HG03139 (cell line): Measurements from ENCODE around the gene ARHGAP8.

Experiments
- ATAC-seq: cut with Tn5 transposase; IDR thresholded peaks from one replicate; pipeline ENCODE4 v1.9.1; 2021; ENCODE audit not compliant: unreplicated experiment

The ARHGAP8 gene

GRCh38 chr22:44724859-44725258, 27.5 kb upstream of the ARHGAP8 start:
- ATAC-seq = no peak

- ATAC-seq = no peak
These were observed 25.9 kb upstream of the ARHGAP8 start for GRCh38 chr22:44726439-44726838.

GRCh38 chr22:44727148-44727547, 25.2 kb upstream of the ARHGAP8 start:
- ATAC-seq = no peak

GRCh38 chr22:44727709-44728108, 24.7 kb upstream of the ARHGAP8 start:
- no peak for ATAC-seq

- no peak for ATAC-seq
These were observed 23.5 kb upstream of the ARHGAP8 start for GRCh38 chr22:44728761-44729324.

- ATAC-seq = no peak
These were observed 22.9 kb upstream of the ARHGAP8 start for GRCh38 chr22:44729391-44730021.

GRCh38 chr22:44730022-44730393, 22.4 kb upstream of the ARHGAP8 start:
- ATAC-seq = no peak

GRCh38 chr22:44730490-44731356, 21.7 kb upstream of the ARHGAP8 start:
- no peak for ATAC-seq

- no peak for ATAC-seq
These were observed 20.9 kb upstream of the ARHGAP8 start for GRCh38 chr22:44731357-44731970.

GRCh38 chr22:44732017-44732561, 20.3 kb upstream of the ARHGAP8 start:
- no peak for ATAC-seq

GRCh38 chr22:44732661-44733060, 19.7 kb upstream of the ARHGAP8 start:
- no peak for ATAC-seq

- no peak for ATAC-seq
These were observed 18.8 kb upstream of the ARHGAP8 start for GRCh38 chr22:44733426-44734106.

GRCh38 chr22:44734278-44734677, 18.1 kb upstream of the ARHGAP8 start:
- no peak for ATAC-seq

- ATAC-seq = no peak
These were observed 17.4 kb upstream of the ARHGAP8 start for GRCh38 chr22:44734801-44735517.

- no peak for ATAC-seq
These were observed 16.6 kb upstream of the ARHGAP8 start for GRCh38 chr22:44735518-44736428.

- ATAC-seq = no peak
These were observed 15.6 kb upstream of the ARHGAP8 start for GRCh38 chr22:44736581-44737405.

- no peak for ATAC-seq
These were observed 14.7 kb upstream of the ARHGAP8 start for GRCh38 chr22:44737406-44738346.
